ENCODE measurements around the gene PCBP3.

DNA sequence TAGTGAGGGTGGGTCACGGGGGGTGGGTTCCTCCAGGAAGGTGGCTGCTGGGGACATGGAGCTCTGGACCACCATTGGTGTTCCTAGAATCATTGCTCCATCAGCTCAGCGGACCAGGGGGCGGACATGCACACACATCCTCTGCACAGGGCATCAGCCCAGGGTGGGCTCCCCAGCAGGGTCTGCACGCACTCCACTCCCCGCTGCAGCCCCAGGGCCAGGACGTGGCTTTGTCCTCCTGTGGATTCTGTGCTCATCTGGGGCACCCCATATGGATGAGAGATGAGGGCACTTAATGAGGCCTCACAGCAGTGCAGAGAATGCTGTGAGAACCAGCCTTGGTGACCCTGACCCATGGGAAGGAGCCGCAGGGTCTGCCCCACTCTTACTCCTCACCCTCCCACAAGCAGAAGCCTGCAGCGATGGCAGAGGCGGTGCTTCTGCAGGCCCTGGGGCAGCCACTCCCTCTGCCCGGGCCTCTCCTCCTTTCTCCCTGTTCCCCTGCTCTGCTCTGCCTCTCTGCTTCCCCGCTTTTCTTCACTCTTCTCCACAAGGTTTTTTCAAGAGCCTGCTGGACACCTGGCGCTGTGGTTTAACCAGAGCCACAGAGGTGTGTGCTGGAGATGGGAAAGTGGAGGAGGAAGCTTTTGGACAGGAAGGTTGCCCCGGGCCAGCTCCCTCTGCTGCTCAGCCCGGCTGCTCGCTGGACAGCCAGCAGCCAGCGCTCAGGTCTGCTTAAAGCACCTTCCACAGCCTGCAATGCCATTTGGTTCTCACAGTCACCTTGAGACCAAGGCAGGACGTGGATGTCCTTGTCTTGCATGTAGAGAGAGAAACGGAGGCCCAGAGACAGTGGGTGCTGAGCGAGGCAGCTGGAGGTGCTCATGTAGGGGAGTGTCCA lies 26.3 kb upstream of the PCBP3 start:
- no peak for TF ChIP-seq CTCF (conservative IDR thresholded peaks at IDR 0.05)
- TF ChIP-seq EZH2 (IDR thresholded peaks at IDR 0.05; ENCODE audit: low read depth): no peak
